HG03378 (cell line): ENCODE measurements around the gene MYO18B.

Experiments
- ATAC-seq: cut with Tn5 transposase; IDR thresholded peaks from one replicate; pipeline ENCODE4 v1.9.1; 2021; ENCODE audit warnings: mild to moderate bottlenecking, moderate library complexity; ENCODE audit not compliant: unreplicated experiment

MYO18B gene

GRCh38 chr22:25817092-25817943 lies 75.3 kb downstream of the MYO18B start:
- no peak for ATAC-seq

- no peak for ATAC-seq
Measured at GRCh38 chr22:25818541-25818940, 76.6 kb downstream of the MYO18B start.

- no peak for ATAC-seq
Measured at GRCh38 chr22:25822344-25822743, 80.4 kb downstream of the MYO18B start.

GRCh38 chr22:25823276-25823675 lies 81.3 kb downstream of the MYO18B start:
- ATAC-seq: no peak

- no peak for ATAC-seq
Measured at GRCh38 chr22:25824828-25825423, 82.9 kb downstream of the MYO18B start.

- no peak for ATAC-seq
Measured at GRCh38 chr22:25827415-25827814, 85.4 kb downstream of the MYO18B start.

GRCh38 chr22:25828422-25828821 lies 86.4 kb downstream of the MYO18B start:
- ATAC-seq: no peak

- ATAC-seq: no peak
Measured at GRCh38 chr22:25829237-25829636, 87.2 kb downstream of the MYO18B start.

- ATAC-seq: no peak
Measured at GRCh38 chr22:25829808-25830777, 88.1 kb downstream of the MYO18B start.

GRCh38 chr22:25833091-25833490 lies 91.1 kb downstream of the MYO18B start:
- no peak for ATAC-seq

- ATAC-seq: no peak
Measured at GRCh38 chr22:25833676-25834075, 91.7 kb downstream of the MYO18B start.

GRCh38 chr22:25834490-25834889 lies 92.5 kb downstream of the MYO18B start:
- no peak for ATAC-seq

GRCh38 chr22:25835348-25835747 lies 93.4 kb downstream of the MYO18B start:
- no peak for ATAC-seq

GRCh38 chr22:25837288-25837900 lies 95.4 kb downstream of the MYO18B start:
- ATAC-seq: no peak

GRCh38 chr22:25838960-25839741 lies 97.2 kb downstream of the MYO18B start:
- ATAC-seq: no peak

- ATAC-seq: no peak
Measured at GRCh38 chr22:25839755-25840154, 97.8 kb downstream of the MYO18B start.

GRCh38 chr22:25840167-25840566 lies 98.2 kb downstream of the MYO18B start:
- ATAC-seq: no peak

- no peak for ATAC-seq
Measured at GRCh38 chr22:25840891-25841290, 98.9 kb downstream of the MYO18B start.

GRCh38 chr22:25841775-25842174 lies 99.8 kb downstream of the MYO18B start:
- no peak for ATAC-seq
